Mesothelial cell of epicardium (in vitro differentiated cells): ENCODE results near the gene UNC45B. TPM values are rescaled to one million over a fixed set of nuclear protein-coding genes. Genes with fewer than 3 reads are reported as not detected.

Experiments
- DNase-seq, 2 experiments: peaks; one replicate each; pipeline ENCODE4 v3.0.0; 2021; ENCODE audit warnings: low spot score in 2 of 2; ENCODE audit not compliant: unreplicated experiment in 2 of 2
- H3K27ac Mint-ChIP-seq: 2 replicates; pipeline ENCODE4 v1.8.0; 2021; ENCODE audit warnings: mixed read lengths
- H3K27me3 Mint-ChIP-seq: 2 replicates; pipeline ENCODE4 v1.8.0; 2021; ENCODE audit warnings: low read depth, mixed read lengths
- H3K36me3 Mint-ChIP-seq: 2 replicates; pipeline ENCODE4 v1.8.0; 2021; ENCODE audit warnings: mixed read lengths
- H3K4me1 Mint-ChIP-seq: 2 replicates; pipeline ENCODE4 v1.8.0; 2021; ENCODE audit warnings: mixed read lengths
- H3K4me3 Mint-ChIP-seq: 2 replicates; pipeline ENCODE4 v1.8.0; 2021; ENCODE audit warnings: mild to moderate bottlenecking, moderate library complexity, mixed read lengths
- H3K9me3 Mint-ChIP-seq: 2 replicates; pipeline ENCODE4 v1.8.0; 2021; ENCODE audit warnings: mixed read lengths
- CTCF ChIP-seq: fragments of 200-600 bp; sonication (generic); IDR thresholded peaks from one replicate; pipeline ENCODE4 v1.5.0; 2021; ENCODE audit warnings: antibody characterized with exemption; ENCODE audit not compliant: unreplicated experiment
- total RNA-seq: library from RNA; stranded (reverse); gene quantifications from 3 replicates; pipeline ENCODE4 v1.2.1, GENCODE V29; 2021

UNC45B gene
- total RNA-seq, 1 donor from 2014 or later = not detected

- no peak for TF ChIP-seq CTCF
- peaks cover 68% of the 10 kb centered on the region for H3K27me3 Mint-ChIP-seq
Measured at GRCh38 chr17:35210741-35211140, 63.1 kb downstream of the UNC45B start.

GRCh38 chr17:35212668-35213067 is 65.1 kb downstream of the UNC45B start:
- no peak overlapping the region for H3K27ac Mint-ChIP-seq
- H3K9me3 Mint-ChIP-seq = no peaks in the 10 kb centered on the region
- no peaks in the 10 kb centered on the region for H3K36me3 Mint-ChIP-seq
- peaks cover 67% of the 10 kb centered on the region for H3K27me3 Mint-ChIP-seq
- no peaks in the 10 kb centered on the region for H3K4me1 Mint-ChIP-seq
- no peak for DNase-seq
- no peak overlapping the region for H3K4me3 Mint-ChIP-seq
- no peak for TF ChIP-seq CTCF

More at GRCh38 chr17:35210741-35211140, 63.1 kb downstream of the UNC45B start:
- DNase-seq = no peak
- Mint-ChIP-seq H3K4me1 (no peaks in the 10 kb centered on the region), H3K9me3 (no peaks in the 10 kb centered on the region), H3K4me3 (no peak overlapping the region), H3K27ac (no peak overlapping the region), H3K36me3 (no peaks in the 10 kb centered on the region)

GRCh38 chr17:35213412-35213940 is 65.9 kb downstream of the UNC45B start:
- Mint-ChIP-seq H3K36me3 (no peaks in the 10 kb centered on the region), H3K27ac (no peak overlapping the region), H3K4me1 (no peaks in the 10 kb centered on the region), H3K9me3 (no peaks in the 10 kb centered on the region), H3K4me3 (no peak overlapping the region), H3K27me3 (peaks cover 67% of the 10 kb centered on the region)
- no peak for TF ChIP-seq CTCF
- DNase-seq = no peak

GRCh38 chr17:35214192-35214591 is 66.6 kb downstream of the UNC45B start:
- no peaks in the 10 kb centered on the region for H3K36me3 Mint-ChIP-seq
- H3K4me3 Mint-ChIP-seq = no peak overlapping the region
- H3K27ac Mint-ChIP-seq = no peak overlapping the region
- peaks cover 61% of the 10 kb centered on the region for H3K27me3 Mint-ChIP-seq
- no peaks in the 10 kb centered on the region for H3K9me3 Mint-ChIP-seq
- H3K4me1 Mint-ChIP-seq = no peaks in the 10 kb centered on the region
- no peak for DNase-seq
- no peak for TF ChIP-seq CTCF

GRCh38 chr17:35214631-35215273 is 67.1 kb downstream of the UNC45B start:
- Mint-ChIP-seq H3K9me3 (no peaks in the 10 kb centered on the region), H3K27ac (no peak overlapping the region), H3K4me1 (no peaks in the 10 kb centered on the region), H3K27me3 (peaks cover 55% of the 10 kb centered on the region), H3K4me3 (no peak overlapping the region), H3K36me3 (no peaks in the 10 kb centered on the region)
- no peak for DNase-seq
- TF ChIP-seq CTCF = no peak
